ENCODE results near the gene GID4.

- TF ChIP-seq POLR2AphosphoS5 (IDR thresholded peaks at IDR 0.05; ENCODE audit: low read depth, low read length) (no peak), REST (IDR thresholded peaks at IDR 0.05; ENCODE audit: insufficient read depth in 1 of 2, low read depth in 2 of 2, low read length in 2 of 2) (no peak), TAF1 (IDR thresholded peaks at IDR 0.05; ENCODE audit: borderline replicate concordance, insufficient read depth, low read length) (no peak), SIN3A (IDR thresholded peaks at IDR 0.05; ENCODE audit: borderline replicate concordance, insufficient read depth, low read length) (no peak), FOXP2 (optimal IDR thresholded peaks at IDR 0.05; ENCODE audit: borderline replicate concordance, extremely low read depth, extremely low read length, insufficient read depth) (no peak)
Measured at GRCh38 chr17:18016426-18016825, 22.8 kb upstream of the GID4 start.
